Tibial artery (tissue), 4 donors: Measurements from ENCODE around the gene NOD1.

Experiments
- DNase-seq, 2 donors: peaks; one replicate each; pipeline ENCODE4 v3.0.0-alpha.2; 2019
- H3K27ac ChIP-seq, 2 donors: fragments of 200-600 bp; sonication (generic) in 1 of 2; 1 replicate in 1 of 2; 2 replicates in 1 of 2; pipeline ENCODE4 v1.5.1; 2018 to 2019; ENCODE audit warnings: mild to moderate bottlenecking in 1 of 2
- H3K27me3 ChIP-seq, 2 donors: fragments of 200-600 bp; sonication (generic) in 1 of 2; one replicate each; pipeline versions ENCODE4 v1.5.1 to v1.6.0; 2016 to 2019
- H3K36me3 ChIP-seq, 3 donors: fragments of 200-600 bp; sonication (generic) in 2 of 3; one replicate each; pipeline ENCODE4 v1.5.1; 2016 to 2019; ENCODE audit warnings: mild to moderate bottlenecking in 2 of 3
- H3K4me1 ChIP-seq, 4 donors: fragments of 200-600 bp; sonication (generic) in 2 of 4; 1 replicate in 3 of 4; 2 replicates in 1 of 4; pipeline ENCODE4 v1.5.1; 2016 to 2019
- H3K4me3 ChIP-seq, 2 donors: fragments of 200-600 bp; sonication (generic) in 1 of 2; 1 replicate in 1 of 2; 2 replicates in 1 of 2; pipeline ENCODE4 v1.5.1; 2018 to 2019; ENCODE audit warnings: mild to moderate bottlenecking in 2 of 2
- H3K9me3 ChIP-seq, 3 donors: fragments of 200-600 bp; sonication (generic) in 1 of 3; one replicate each; pipeline ENCODE4 v1.5.1; 2016 to 2019
- intact Hi-C: fragments of 100-400 bp; cut with DNase I; formaldehyde crosslinking; loops from one replicate; pipeline ENCODE4 v1.15.0; 2023; ENCODE audit warnings: low total_unique reads
- TF ChIP-seq, protein P1 (sequence below), 2 experiments: fragments of 200-600 bp in 1 of 2; fragments of 450-650 bp in 1 of 2; IDR thresholded peaks; one replicate each; pipeline ENCODE4 v1.5.1; 2017 to 2019; ENCODE audit warnings: antibody characterized with exemption in 2 of 2, mild to moderate bottlenecking in 1 of 2, moderate library complexity in 1 of 2

Gene NOD1

DNA sequence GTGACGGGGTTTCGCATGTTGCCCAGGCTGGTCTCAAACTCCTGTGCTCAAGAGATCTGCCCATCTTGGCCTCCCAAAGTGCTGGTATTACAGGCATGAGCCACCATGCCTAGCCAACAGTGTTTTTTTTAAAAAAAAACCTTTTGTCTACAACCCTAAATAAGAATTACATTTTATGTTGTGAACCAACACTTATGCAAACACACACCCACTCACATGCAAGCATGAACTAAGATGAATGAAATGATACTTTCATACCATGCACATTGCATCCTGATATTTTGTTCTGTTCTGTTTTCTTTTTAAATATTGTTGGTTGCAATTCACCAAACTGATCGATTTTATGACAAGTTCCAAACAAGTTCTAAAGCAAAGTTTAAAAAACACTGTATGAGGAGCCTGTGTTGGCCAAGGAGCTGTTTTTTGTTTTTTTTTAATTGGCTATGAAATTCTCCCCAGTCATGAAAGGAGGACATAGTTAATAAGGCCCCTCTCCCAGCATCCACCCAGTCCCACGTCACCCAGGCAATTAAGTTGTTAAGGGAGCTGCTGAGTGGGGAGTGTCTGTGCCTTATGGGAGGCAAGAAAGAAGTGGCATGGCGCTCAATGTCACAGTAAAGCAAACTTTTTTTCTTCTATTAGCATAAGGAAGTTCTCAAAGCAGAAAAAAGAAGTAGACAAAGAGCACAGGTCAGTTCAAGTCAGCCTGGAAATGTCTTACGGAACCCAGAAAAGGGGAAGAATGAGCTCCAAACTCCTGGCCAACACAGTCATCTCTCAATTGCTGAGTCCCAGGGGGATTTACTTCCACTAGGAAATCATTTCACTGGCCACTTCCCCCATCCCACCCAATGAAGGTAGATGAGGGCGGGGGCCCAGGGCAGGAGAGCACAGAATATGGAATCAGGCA, 50.1 kb downstream of the NOD1 start:
- H3K27me3 ChIP-seq, result no peaks in the 10 kb centered on the region
- TF ChIP-seq, protein P1, sequence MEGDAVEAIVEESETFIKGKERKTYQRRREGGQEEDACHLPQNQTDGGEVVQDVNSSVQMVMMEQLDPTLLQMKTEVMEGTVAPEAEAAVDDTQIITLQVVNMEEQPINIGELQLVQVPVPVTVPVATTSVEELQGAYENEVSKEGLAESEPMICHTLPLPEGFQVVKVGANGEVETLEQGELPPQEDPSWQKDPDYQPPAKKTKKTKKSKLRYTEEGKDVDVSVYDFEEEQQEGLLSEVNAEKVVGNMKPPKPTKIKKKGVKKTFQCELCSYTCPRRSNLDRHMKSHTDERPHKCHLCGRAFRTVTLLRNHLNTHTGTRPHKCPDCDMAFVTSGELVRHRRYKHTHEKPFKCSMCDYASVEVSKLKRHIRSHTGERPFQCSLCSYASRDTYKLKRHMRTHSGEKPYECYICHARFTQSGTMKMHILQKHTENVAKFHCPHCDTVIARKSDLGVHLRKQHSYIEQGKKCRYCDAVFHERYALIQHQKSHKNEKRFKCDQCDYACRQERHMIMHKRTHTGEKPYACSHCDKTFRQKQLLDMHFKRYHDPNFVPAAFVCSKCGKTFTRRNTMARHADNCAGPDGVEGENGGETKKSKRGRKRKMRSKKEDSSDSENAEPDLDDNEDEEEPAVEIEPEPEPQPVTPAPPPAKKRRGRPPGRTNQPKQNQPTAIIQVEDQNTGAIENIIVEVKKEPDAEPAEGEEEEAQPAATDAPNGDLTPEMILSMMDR (IDR thresholded peaks at IDR 0.05), result no peak
- H3K4me1 ChIP-seq, result peaks cover 0 to 38% (median 25%) of the 10 kb centered on the region in 4 donors
- H3K4me3 ChIP-seq, result no peak overlapping the region
- peaks cover 11 to 56% (median 45%) of the 10 kb centered on the region in 3 donors for H3K36me3 ChIP-seq
- no peaks in the 10 kb centered on the region for H3K9me3 ChIP-seq
- H3K27ac ChIP-seq, result no peak overlapping the region
- intact Hi-C loops, result loop anchor here (10.0 kb wide), 1 partner anchor 76 kb away; the partner anchor contains the start of gene GGCT
- DNase-seq, result no peak

DNA sequence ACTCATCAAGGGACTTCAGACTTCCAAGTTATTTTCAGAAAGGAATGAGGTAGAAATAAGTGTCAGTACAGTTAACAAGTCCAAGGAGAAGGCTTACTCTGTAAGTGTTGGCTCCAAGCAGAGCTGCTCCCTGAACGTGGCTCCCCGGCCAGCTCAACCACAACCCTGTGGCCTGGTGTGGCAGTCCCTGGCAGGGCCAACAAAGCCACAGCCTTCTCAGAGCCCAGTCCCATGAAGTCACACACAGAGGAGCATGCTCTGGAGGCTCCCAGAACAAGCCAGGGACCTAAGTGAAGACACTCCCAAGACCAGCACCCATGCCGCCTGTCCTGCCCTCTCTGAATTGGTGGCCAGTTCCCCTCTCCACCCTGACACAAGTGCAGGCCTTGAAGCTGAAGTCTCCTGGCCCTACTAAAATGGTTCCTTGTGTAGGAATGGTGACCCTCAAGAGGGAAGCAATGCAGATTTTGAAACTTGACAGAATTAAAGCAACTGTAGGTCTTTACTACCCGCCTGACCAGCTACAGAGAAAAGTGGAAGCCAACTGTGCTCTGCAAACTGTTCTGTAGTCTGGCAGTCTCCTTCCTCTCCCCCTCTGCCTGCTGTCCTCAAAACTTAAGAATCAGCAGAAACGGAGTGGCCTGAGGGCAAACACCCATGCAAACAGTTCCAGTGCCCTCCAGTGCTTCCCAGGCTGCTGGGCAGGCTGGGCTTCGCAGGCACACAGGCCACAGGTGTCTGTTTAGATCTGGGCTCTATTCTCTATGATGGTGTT, 51.1 kb downstream of the NOD1 start:
- DNase-seq, result peak in 1 of 2 donors; percentile 39
- Histone ChIP-seq H3K4me3 (no peak overlapping the region), H3K36me3 (peaks cover 11 to 56% (median 45%) of the 10 kb centered on the region in 3 donors), H3K4me1 (peaks cover 0 to 27% (median 16%) of the 10 kb centered on the region in 4 donors), H3K27me3 (no peaks in the 10 kb centered on the region), H3K27ac (no peak overlapping the region), H3K9me3 (no peaks in the 10 kb centered on the region)
- intact Hi-C loops, result loop anchor here (10.0 kb wide), 1 partner anchor 77 kb away; the partner anchor contains the start of gene GGCT
- TF ChIP-seq, protein P1 (IDR thresholded peaks at IDR 0.05), result no peak

DNA sequence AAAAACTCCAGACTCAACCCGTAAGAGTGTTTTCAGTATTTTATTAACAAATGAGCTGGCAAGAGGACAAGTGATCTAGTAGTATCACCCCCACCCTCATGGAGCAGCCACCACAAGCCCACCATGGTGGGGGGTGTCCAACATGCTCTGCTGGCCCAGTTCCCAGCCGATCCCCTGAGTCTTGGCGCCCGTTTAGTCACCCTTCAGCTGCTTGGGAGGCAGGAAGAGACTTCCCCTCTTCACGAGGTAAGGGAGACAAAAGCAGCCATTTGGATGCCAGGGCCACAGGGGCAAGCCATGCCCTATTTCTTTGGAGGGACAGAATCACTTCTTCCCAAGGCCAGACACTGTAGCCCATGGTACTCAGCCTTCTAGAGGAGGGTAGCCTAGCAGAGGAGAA, 54.1 kb downstream of the NOD1 start:
- H3K27ac ChIP-seq, result no peak overlapping the region
- intact Hi-C loops, result loop anchor here (10.0 kb wide), 1 partner anchor 80 kb away; the partner anchor contains the start of gene GGCT
- TF ChIP-seq, protein P1 (IDR thresholded peaks at IDR 0.05), result no peak
- no peaks in the 10 kb centered on the region for H3K4me1 ChIP-seq
- H3K27me3 ChIP-seq, result no peaks in the 10 kb centered on the region
- no peak overlapping the region for H3K4me3 ChIP-seq
- no peak for DNase-seq
- peaks cover 11 to 50% (median 45%) of the 10 kb centered on the region in 3 donors for H3K36me3 ChIP-seq
- H3K9me3 ChIP-seq, result no peaks in the 10 kb centered on the region

DNA sequence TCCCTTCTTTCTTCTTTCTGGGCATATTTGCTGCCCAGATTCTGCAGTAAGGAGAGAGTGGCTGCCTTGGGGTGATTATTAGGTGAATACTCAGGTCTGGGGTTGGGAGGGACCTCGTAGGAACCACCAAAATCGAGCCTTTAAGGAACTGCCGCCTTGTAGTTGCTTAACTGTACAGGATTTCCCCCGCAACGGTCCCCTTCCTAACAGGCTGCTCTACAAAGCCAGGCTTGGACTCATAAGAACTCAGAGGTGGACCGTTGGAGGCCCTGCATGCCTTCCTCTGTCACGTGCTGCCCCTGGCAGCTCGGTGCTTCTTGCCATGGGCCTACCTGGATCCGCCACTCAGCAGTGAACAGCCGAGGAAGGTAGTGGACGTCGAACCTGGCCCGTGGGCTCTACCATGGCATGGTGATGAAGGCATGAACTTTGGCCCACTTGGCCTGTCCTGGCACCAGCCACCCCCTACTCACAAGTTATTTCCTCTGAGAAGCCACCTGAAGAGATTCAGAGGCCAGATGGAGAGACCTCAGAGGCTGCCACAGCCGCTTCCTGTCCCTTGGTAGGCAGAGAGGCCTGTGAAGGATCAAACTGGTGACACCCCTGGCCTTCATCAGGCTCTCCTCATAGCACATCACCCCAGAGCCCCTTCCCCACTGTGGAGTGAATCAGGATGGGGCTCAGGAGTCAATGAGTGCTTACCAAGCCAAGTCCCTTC, 54.6 kb downstream of the NOD1 start:
- intact Hi-C loops, result loop anchor here (10.0 kb wide), 1 partner anchor 81 kb away; the partner anchor contains the start of gene GGCT
- Histone ChIP-seq H3K36me3 (peaks cover 11 to 44% (median 39%) of the 10 kb centered on the region in 3 donors), H3K27ac (no peak overlapping the region), H3K4me1 (no peaks in the 10 kb centered on the region), H3K27me3 (no peaks in the 10 kb centered on the region), H3K4me3 (no peak overlapping the region), H3K9me3 (no peaks in the 10 kb centered on the region)
- TF ChIP-seq, protein P1 (IDR thresholded peaks at IDR 0.05), result no peak
- no peak for DNase-seq

DNA sequence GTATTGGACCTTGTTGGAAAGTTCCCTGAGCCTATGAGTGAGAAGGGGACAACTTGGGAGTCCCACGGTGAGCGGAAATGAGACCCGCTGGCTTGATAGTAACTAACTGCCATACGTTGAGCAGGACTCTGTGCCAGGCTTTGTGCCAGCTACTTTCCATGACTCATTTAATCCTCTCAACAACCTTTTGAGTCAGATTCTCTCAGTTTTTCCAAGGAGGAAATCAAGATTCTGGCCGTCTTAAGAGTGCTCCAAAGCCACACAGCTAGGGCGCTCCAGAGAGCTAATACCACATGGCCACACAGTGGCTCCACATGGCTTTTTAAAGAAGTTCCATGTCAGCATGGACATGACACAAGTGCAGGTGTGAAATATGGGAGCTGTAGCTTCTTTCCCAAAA, 55.7 kb downstream of the NOD1 start:
- Histone ChIP-seq H3K36me3 (peaks cover 11 to 41% (median 34%) of the 10 kb centered on the region in 3 donors), H3K4me3 (no peak overlapping the region)

More for the DNA sequence above, 55.7 kb downstream of the NOD1 start:
- Histone ChIP-seq H3K27ac (no peak overlapping the region), H3K9me3 (no peaks in the 10 kb centered on the region), H3K27me3 (no peaks in the 10 kb centered on the region), H3K4me1 (no peaks in the 10 kb centered on the region)
- TF ChIP-seq, protein P1 (IDR thresholded peaks at IDR 0.05), result no peak
- intact Hi-C loops, result loop anchor here (10.0 kb wide), 1 partner anchor 82 kb away; the partner anchor contains the start of gene GGCT
- no peak for DNase-seq
